ENCODE measurements around the gene KIF3A. TPM values are rescaled to one million over a fixed set of nuclear protein-coding genes. Genes with fewer than 3 reads are reported as not detected.

KIF3A gene
- total RNA-seq, 2 experiments from 2014 or later = 7.1 to 10.6 TPM

- intact Hi-C loops (cut with DNase I, micrococcal nuclease) = no loop called here
- CTCF ChIA-PET = no interaction called here
- POLR2A ChIA-PET = no interaction called here
Observed at GRCh38 chr5:132681983-132682382, 55.4 kb downstream of the KIF3A start.

DNA sequence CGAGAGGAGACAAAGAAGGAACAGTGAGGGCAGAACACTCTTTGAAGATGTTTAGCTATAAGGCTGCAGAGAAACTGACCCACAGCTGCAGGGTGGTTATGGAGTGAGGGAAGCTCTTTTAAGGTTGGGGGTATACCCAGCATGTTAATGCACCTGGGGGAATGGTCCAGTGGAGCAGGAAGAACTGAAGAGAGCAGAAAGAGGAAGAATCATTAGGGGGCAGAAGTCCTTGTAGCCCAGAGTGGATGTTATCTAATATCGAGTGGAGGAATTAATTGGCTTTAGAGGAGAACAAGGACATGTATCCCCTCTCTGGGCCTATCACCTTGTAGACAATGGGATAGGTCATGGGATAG lies 55.9 kb downstream of the KIF3A start:
- Mint-ChIP-seq H3K36me3 (ENCODE audit: low read depth) (no peaks in the 10 kb centered on the region), H3K27ac (no peak overlapping the region), H3K27me3 (no peaks in the 10 kb centered on the region), H3K4me3 (no peak overlapping the region), H3K9me3 (ENCODE audit: low read depth) (no peaks in the 10 kb centered on the region), H3K4me1 (peaks cover 13% of the 10 kb centered on the region)
- ChIA-PET CTCF (no interaction called here), POLR2A (no interaction called here)
- no peak for ATAC-seq
- intact Hi-C loops (cut with DNase I, micrococcal nuclease) = no loop called here
- DNase-seq = no peak

More at GRCh38 chr5:132681983-132682382, 55.4 kb downstream of the KIF3A start:
- no peak overlapping the region for H3K4me3 Mint-ChIP-seq
- peaks cover 14% of the 10 kb centered on the region for H3K4me1 Mint-ChIP-seq
- no peaks in the 10 kb centered on the region for H3K36me3 Mint-ChIP-seq (ENCODE audit: low read depth)
- no peak overlapping the region for H3K27ac Mint-ChIP-seq
- no peaks in the 10 kb centered on the region for H3K9me3 Mint-ChIP-seq (ENCODE audit: low read depth)
- ATAC-seq (no peak), DNase-seq (no peak)
- H3K27me3 Mint-ChIP-seq = no peaks in the 10 kb centered on the region

DNA sequence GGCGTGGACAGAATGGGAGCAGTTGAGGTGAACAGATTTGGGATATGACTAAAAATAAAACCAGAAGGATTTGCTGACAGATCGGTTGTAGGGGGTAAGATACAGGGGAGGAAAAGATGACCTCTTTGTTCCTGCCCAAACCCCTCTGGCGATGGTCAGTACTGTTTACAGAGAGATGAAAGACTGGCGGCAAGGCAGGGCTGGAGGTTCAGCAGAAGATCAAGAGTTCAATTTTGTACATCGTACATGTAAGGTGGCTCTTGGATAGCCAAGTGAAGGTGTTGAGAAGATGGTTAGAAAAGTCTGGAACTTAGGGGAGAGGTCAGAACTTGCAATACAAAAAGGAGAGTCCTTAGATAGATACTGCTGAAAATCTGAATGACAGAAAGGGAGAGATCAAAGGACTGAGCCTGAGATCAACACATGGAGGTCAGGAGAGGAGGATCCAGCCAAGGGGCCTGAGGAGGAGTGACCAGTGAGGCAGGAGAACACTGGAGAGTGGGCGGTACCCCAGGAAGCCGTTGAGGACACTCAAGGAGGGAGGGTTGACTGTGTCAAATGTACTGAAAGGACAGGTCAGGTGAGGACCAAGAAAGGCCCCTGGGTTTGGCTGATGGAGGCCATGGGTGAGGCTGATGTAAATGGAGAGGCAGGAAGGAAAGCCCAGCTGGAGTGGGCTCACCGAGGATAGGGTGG lies 56.4 kb downstream of the KIF3A start:
- Mint-ChIP-seq H3K36me3 (ENCODE audit: low read depth) (no peaks in the 10 kb centered on the region), H3K27me3 (no peaks in the 10 kb centered on the region), H3K9me3 (ENCODE audit: low read depth) (no peaks in the 10 kb centered on the region), H3K4me1 (peaks cover 15% of the 10 kb centered on the region), H3K4me3 (no peak overlapping the region), H3K27ac (no peak overlapping the region)
- POLR2A ChIA-PET = no interaction called here
- DNase-seq (no peak), ATAC-seq (no peak)
- intact Hi-C loops (cut with DNase I, micrococcal nuclease) = no loop called here
- CTCF ChIA-PET = no interaction called here

DNA sequence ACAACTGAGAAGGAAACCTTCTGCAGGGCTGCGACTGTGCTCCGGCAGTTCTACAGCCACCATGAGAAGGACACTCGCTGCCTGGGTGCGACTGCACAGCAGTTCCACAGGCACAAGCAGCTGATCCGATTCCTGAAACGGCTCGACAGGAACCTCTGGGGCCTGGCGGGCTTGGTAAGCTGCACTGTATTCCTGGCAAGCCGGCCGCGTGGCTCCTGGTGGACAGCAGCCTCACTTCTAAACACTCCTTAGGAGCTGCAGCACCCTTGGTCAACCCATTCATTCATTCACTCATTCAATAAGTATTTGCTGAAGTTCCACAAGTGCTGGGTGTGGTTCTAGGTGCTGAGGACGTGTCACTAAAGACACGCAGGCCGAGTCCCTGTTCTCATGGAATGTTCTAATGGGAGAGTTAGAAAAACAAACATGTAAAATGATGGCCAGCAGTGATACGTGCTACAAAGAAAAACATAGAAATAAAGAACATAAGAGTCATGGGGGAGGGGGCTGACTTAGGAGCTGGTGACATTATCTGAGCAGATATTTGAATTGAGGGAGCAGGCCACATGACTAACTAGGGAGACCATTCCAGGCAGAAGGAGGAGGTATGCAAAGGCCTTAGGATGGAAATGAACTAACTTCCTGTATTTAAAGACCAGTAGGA lies 57.5 kb downstream of the KIF3A start:
- H3K4me1 Mint-ChIP-seq = peaks cover 14% of the 10 kb centered on the region
- H3K4me3 Mint-ChIP-seq = no peak overlapping the region
- ChIA-PET POLR2A (no interaction called here), CTCF (interaction anchor here (1.0 kb wide), 1 partner anchor 939 kb away, joined by 3 read pairs; no protein-coding TSS in a partner anchor)
- H3K27me3 Mint-ChIP-seq = no peaks in the 10 kb centered on the region
- DNase-seq (no peak), ATAC-seq (no peak)
- H3K36me3 Mint-ChIP-seq (ENCODE audit: low read depth) = no peaks in the 10 kb centered on the region
- intact Hi-C loops (cut with DNase I, micrococcal nuclease) = no loop called here
- no peak overlapping the region for H3K27ac Mint-ChIP-seq
- no peaks in the 10 kb centered on the region for H3K9me3 Mint-ChIP-seq (ENCODE audit: low read depth)

GRCh38 chr5:132679166-132679565 lies 58.2 kb downstream of the KIF3A start:
- DNase-seq (no peak), ATAC-seq (no peak)
- H3K4me1 Mint-ChIP-seq = peaks cover 14% of the 10 kb centered on the region
- intact Hi-C loops (cut with DNase I, micrococcal nuclease) = no loop called here
- ChIA-PET POLR2A (no interaction called here), CTCF (interaction anchor here (1.0 kb wide), 1 partner anchor 939 kb away, joined by 3 read pairs; no protein-coding TSS in a partner anchor)
- H3K27me3 Mint-ChIP-seq = no peaks in the 10 kb centered on the region
- no peaks in the 10 kb centered on the region for H3K36me3 Mint-ChIP-seq (ENCODE audit: low read depth)
- no peak overlapping the region for H3K27ac Mint-ChIP-seq
- H3K9me3 Mint-ChIP-seq (ENCODE audit: low read depth) = no peaks in the 10 kb centered on the region
- no peak overlapping the region for H3K4me3 Mint-ChIP-seq

DNA sequence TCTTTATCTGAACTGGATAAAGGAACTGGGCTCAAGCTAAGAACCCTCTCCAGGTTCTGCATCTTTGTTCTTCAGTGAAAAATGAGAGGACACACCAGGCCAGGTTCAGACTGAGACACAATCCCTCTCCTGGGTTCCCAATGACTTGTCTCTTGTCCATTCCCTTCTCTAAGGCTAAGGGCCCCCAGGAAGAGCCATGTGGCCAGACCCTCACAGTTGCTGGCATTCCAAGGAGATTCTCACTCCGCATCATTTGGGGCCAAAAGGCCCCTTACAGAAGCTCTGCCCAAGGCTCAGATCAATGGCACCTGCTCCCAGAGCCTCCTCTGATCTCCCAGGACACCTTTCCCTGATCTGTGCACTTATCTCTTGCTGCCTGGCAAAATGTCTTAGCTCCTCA lies 58.6 kb downstream of the KIF3A start:
- peaks cover 18% of the 10 kb centered on the region for H3K4me1 Mint-ChIP-seq
- H3K9me3 Mint-ChIP-seq (ENCODE audit: low read depth) = no peaks in the 10 kb centered on the region
- H3K4me3 Mint-ChIP-seq = no peak overlapping the region
- ATAC-seq (no peak), DNase-seq (no peak)
- H3K36me3 Mint-ChIP-seq (ENCODE audit: low read depth) = no peaks in the 10 kb centered on the region
- CTCF ChIA-PET = interaction anchor here (1.0 kb wide), 2 partner anchors 15 to 938 kb away, joined by 3 read pairs; no protein-coding TSS in a partner anchor
- intact Hi-C loops (cut with DNase I, micrococcal nuclease) = no loop called here
- no peak overlapping the region for H3K27ac Mint-ChIP-seq
- POLR2A ChIA-PET = interaction anchor here (0.7 kb wide), 1 partner anchor 128 kb away, joined by 4 read pairs; no protein-coding TSS in a partner anchor
- no peaks in the 10 kb centered on the region for H3K27me3 Mint-ChIP-seq

GRCh38 chr5:132677682-132678400 lies 59.5 kb downstream of the KIF3A start:
- Mint-ChIP-seq H3K27me3 (no peaks in the 10 kb centered on the region), H3K9me3 (ENCODE audit: low read depth) (no peaks in the 10 kb centered on the region), H3K36me3 (ENCODE audit: low read depth) (no peaks in the 10 kb centered on the region), H3K4me3 (no peak overlapping the region), H3K27ac (no peak overlapping the region), H3K4me1 (peaks cover 22% of the 10 kb centered on the region)
- ATAC-seq (no peak), DNase-seq (no peak)
- intact Hi-C loops (cut with DNase I, micrococcal nuclease) = no loop called here
- ChIA-PET CTCF (interaction anchor here (1.0 kb wide), 1 partner anchor 14 kb away, joined by 3 read pairs; no protein-coding TSS in a partner anchor), POLR2A (interaction anchor here (0.7 kb wide), 1 partner anchor 199 kb away, joined by 3 read pairs; no protein-coding TSS in a partner anchor)

DNA sequence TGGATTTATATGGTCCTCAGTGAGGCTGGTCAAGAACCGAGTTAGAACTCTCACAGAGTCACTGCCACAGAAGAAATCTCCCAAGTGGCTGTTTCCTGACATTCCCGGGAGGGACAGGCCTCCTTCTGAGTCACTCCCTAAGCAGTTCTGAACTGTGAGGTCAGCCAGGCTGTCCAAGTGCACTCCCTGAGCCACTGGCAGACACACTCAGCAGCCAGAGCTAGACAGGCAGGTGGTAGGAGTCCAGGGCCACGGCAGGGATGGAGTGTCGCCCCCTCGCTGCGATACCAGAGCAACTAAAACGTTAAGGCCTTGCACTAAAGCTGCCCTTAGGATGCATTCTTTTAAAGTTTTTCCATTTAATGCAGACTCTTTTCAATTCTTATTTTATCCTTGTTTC lies 60.2 kb downstream of the KIF3A start:
- peaks cover 22% of the 10 kb centered on the region for H3K4me1 Mint-ChIP-seq
- H3K36me3 Mint-ChIP-seq (ENCODE audit: low read depth) = no peaks in the 10 kb centered on the region
- H3K27me3 Mint-ChIP-seq = no peaks in the 10 kb centered on the region
- no peak for ATAC-seq
- H3K9me3 Mint-ChIP-seq (ENCODE audit: low read depth) = no peaks in the 10 kb centered on the region
- H3K27ac Mint-ChIP-seq = no peak overlapping the region
- ChIA-PET CTCF (interaction anchor here (0.8 kb wide), 1 partner anchor 19 kb away, joined by 3 read pairs; the partner anchor contains the start of gene IL13), POLR2A (interaction anchor here (0.7 kb wide), 1 partner anchor 199 kb away, joined by 3 read pairs; no protein-coding TSS in a partner anchor)
- no peak for DNase-seq
- H3K4me3 Mint-ChIP-seq = no peak overlapping the region
- intact Hi-C loops (cut with DNase I, micrococcal nuclease) = no loop called here

- DNase-seq = no peak
- no peak overlapping the region for H3K4me3 Mint-ChIP-seq
- intact Hi-C loops (cut with DNase I, micrococcal nuclease) = no loop called here
Observed at GRCh38 chr5:132675936-132676689, 61.2 kb downstream of the KIF3A start.

DNA sequence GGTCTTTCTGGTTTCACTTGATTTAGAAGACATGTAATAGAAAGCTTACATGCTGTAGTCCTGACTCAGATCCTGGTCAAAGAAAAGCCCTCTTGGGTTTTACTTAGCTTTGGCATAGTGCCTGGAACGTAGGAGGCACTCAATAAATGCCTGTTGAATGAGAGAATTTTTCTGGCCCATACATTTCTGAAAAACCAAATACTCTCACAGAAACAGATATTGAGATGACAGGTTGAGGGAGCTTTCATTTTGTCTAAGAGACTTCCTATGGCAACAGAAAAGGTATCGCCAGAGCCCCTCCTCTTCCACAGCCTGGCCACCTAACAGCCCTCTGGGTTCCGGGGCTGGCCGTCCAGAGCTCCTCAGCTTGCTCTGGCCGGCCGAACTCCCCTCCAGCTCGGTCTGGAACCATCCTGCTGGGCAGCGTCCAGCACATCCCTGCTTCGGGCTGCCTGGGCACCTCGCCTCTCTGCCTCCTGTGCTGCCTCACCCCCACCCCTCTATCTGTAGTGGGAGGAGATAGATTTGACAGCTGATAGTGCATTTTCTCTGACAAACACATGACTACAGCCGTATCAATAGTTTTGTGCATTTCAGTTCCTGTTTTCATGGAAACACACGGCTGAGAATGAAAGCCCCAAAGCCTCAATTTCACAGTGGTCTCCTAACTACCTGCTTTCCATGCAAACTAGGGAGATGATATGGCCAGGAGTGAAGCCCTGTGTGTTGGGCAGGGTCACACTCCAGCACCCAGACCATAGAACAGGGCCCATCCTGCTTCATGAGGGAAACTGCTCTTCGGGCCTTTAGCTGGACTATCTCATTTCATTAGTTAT lies 62.5 kb downstream of the KIF3A start:
- no peaks in the 10 kb centered on the region for H3K27me3 Mint-ChIP-seq
- DNase-seq (no peak), ATAC-seq (peak; percentile 75)
- no peak overlapping the region for H3K4me3 Mint-ChIP-seq
- POLR2A ChIA-PET = interaction anchor here (0.5 to 0.6 kb wide), 2 partner anchors 34 to 42 kb away, joined by 3 to 5 read pairs; no protein-coding TSS in a partner anchor
- intact Hi-C loops (cut with DNase I, micrococcal nuclease) = no loop called here
- peaks cover 22% of the 10 kb centered on the region for H3K4me1 Mint-ChIP-seq
- no peaks in the 10 kb centered on the region for H3K36me3 Mint-ChIP-seq (ENCODE audit: low read depth)
- peak overlapping the region; percentile 48 for H3K27ac Mint-ChIP-seq
- no peaks in the 10 kb centered on the region for H3K9me3 Mint-ChIP-seq (ENCODE audit: low read depth)
- CTCF ChIA-PET = interaction anchor here (0.8 to 1.6 kb wide), 5 partner anchors 11 to 36 kb away, joined by 3 to 5 read pairs (median 3); no protein-coding TSS in a partner anchor

More at GRCh38 chr5:132675936-132676689, 61.2 kb downstream of the KIF3A start:
- H3K36me3 Mint-ChIP-seq (ENCODE audit: low read depth) = no peaks in the 10 kb centered on the region
- H3K27me3 Mint-ChIP-seq = no peaks in the 10 kb centered on the region
- no peaks in the 10 kb centered on the region for H3K9me3 Mint-ChIP-seq (ENCODE audit: low read depth)
- peaks cover 22% of the 10 kb centered on the region for H3K4me1 Mint-ChIP-seq
- ATAC-seq = no peak
- POLR2A ChIA-PET = no interaction called here
- no peak overlapping the region for H3K27ac Mint-ChIP-seq
- CTCF ChIA-PET = no interaction called here
